G401 (cell line): Measurements from ENCODE around the gene SMIM13. TPM values are rescaled to one million over a fixed set of nuclear protein-coding genes. Genes with fewer than 3 reads are reported as not detected.

Experiments
- DNase-seq: peaks from one replicate; pipeline ENCODE4 v3.0.0-alpha.2; 2015; ENCODE audit warnings: low spot score
- in situ Hi-C: cut with HindIII; loops from 2 replicates; pipeline ENCODE4 v1.10.0; 2016; ENCODE audit warnings: low sequenced_read_pairs, mixed read lengths
- total RNA-seq: library from RNA; depleted of rRNA; stranded (reverse); fragments of >200 nt; shearing (Covaris generic); gene quantifications from 2 replicates; pipeline ENCODE4 v1.2.3, GENCODE V29; 2014; rRNA removed

The SMIM13 gene
- total RNA-seq, 1 experiment from 2014 or later, result 17.3 TPM

DNA sequence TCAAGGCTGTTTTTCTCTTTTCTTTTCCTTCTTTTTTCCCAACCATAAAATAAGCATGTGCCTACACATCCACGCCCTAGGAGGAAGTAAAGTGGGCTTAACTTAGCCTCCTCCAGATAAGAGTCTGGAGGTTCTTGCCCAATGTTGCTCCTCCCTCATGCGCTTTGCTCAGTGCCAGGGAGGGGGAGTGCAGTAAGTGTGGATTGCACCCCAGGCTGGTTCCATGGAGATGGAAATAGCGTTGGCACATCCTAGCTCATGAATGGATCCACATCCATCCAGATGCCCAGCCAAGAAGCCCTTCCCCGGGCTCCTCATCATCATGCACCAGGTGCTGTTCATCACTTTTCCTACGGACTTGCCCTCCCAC is 80.6 kb downstream of the SMIM13 start:
- in situ Hi-C loops, result no loop called here

DNA sequence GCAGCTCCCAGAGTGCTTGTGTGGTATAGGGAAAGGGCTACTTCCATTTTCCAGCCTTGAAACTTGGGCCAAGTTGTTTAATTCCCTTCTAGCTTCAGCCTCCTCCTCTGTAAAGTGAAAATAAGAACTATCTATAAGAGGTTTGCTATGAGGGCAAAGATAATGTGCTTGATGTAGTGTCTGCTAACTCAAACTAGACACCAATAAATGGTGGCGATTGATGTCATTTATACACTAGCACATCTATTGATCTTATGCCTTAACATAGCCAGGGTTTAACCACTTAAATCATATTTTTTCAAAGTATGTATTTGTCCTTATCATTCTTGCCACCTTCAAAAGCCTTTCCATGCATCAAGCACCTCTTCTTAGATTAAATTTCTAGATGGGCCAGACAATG is 83.6 kb downstream of the SMIM13 start:
- in situ Hi-C loops, result no loop called here
- DNase-seq, result no peak

More for the DNA sequence above, 80.6 kb downstream of the SMIM13 start:
- no peak for DNase-seq

DNA sequence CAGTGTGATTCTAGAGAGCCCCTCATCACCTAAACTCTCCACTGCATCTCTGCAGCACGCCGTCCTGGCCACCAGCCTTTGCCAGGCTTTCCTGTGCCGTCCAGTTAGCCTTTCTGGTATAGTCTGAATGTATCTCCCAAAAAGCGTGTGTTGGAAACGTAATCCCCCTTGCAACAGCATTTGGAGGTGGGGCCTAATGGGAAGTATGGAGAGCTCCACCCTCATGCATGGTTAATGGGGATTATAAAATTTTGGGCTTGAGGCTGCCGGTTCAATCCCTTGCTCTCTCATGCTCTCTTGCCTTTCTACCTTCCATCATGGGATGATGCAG is 85.4 kb downstream of the SMIM13 start:
- DNase-seq, result no peak
- in situ Hi-C loops, result no loop called here

DNA sequence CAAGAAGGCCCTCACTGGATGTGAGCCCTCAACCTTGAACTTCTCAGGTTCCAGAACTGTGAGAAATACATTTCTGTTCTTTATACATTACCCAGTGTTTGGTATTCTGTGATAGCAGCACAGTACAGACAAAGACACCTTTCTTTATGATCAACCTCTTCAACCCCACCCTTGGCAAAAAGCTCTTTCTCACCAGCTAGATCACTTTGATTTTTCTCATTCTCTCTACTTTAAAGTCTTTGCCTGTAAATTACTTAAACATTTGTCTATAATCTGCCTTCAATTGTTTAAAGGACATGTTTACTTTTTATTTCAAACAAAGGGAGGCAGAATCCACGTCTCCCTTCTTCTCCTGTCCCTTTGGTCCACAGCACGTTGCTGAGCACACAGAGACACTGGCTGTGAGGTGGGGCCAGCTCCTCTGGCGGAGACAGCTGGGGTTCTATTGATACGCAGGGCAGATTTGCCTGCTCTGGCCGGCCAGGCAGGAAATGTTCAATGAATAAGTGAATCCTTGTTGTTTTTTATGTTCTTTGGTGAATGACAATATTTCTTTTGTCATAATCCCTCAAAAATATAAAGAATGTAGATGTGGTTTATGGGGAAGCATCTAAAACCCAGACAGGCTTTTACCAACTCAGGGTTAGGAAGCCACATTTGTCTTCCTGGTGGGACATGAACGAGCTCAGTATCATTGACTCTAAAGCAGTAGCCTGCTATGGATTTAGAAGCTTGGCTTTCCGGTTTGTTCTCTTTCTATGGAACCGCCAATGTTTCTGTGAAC is 86.0 kb downstream of the SMIM13 start:
- DNase-seq, result no peak
- in situ Hi-C loops, result no loop called here

DNA sequence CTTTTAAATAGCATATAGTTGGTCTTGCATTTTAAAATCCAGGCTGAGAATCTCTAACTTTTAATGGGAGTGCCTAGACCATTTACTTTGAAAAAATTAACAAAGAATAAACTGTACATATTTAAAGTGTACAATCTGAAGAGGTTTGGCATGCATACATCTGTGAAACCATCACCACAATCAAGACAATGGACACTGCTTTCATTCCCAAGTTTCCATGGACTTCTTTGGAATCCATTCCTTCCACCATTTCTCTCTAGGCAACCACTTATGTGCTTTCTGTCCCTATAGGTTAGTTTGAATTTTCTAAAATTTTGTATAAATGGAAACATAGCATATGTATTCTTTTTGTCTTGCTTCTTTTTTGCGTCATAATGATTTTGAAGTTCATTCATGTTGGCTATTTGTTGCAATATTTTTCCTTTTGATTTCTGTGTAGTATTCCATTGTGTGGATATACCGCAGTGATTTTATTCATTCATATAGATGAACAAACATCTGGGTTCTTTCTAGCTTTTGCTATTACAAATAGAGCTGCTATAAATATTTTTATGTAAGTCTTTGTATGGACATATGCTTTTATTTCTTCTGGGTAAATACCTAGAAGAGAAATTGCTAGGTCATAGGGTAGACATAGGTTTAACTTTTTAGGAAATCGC is 88.0 kb downstream of the SMIM13 start:
- in situ Hi-C loops, result no loop called here

DNA sequence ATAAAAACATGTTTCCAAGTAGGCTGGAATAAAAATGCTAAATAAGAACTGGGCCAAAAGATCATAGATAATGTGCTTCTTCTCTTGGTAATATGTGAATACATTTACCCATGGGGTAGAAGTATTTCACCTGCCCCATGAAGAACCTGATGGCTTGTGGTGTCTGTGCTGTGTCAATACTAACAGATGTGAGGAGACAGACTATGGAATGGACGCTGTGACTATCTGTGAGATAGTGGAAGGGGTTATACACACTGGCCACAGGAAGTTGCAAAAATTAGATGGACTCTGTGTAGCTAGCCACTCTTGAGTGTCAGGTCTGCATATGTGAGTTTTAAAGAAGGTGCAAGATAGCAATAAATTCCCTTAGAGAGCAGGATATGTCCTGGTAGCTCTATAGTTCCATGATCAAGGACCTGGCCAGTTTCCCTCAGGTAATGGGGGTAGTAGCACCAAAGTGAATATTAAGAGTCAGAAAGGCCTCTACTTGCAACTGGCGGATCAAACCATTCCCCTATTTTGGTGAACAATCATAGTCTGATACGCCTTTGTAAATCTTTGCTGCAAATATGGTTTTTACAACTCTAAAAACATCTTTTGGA is 90.2 kb downstream of the SMIM13 start:
- in situ Hi-C loops, result no loop called here
- no peak for DNase-seq

More for the DNA sequence above, 88.0 kb downstream of the SMIM13 start:
- DNase-seq, result no peak

DNA sequence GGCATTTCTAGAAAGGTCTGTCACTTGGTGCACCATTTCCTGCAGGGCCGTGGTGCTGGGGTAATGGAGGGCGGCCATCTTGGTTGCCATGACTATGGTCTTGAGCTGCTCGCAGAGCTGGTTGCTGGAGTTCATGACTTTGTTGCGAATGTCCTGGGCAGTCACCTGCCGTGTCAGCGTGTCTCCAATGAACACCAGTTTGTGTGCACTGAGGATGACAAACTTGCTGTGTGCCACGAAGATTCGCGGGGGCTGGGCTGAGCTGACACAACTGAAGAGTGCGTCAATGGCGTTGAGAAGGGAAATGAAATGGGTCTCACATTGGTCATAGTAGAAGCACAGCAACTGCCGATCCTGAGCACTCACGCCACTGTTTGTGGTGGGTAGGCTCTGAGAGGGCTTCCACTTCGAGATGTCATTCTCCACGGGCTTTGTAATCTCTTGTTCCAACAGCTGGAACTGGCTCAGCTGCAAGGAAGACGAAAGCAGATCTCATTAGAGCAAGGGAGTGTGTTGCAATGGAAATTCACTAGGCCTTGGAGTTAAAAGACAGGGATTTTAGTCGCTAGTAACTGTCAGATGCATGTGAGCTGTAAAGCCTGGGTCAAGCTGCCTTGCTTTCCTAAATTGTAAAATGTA is 91.7 kb downstream of the SMIM13 start:
- DNase-seq, result no peak
- in situ Hi-C loops, result no loop called here

DNA sequence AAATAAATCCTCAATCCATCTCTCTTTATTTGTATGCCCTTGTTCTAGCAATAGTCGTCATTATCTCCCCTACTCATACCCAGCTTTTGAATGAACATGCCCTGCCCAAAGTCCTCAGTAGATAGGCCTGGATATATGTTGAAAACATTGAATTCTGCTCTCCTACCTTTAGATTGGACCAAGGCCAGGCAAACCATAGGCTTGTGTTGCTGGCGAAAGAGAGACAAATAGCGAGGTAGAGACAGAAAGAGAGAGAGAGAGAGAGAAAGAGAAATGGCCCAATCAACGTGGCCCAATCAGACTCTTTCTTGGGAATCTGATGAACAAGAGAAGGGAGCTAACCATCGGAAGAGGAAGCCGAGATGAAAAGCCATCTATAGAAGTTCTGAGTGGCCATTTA is 93.7 kb downstream of the SMIM13 start:
- DNase-seq, result no peak
- in situ Hi-C loops, result no loop called here

Other genes with a start within 250 kb of the SMIM13 start
- gene GCM2, start 211.8 kb upstream of the SMIM13 start, total RNA-seq, result 0.78 TPM in 1 of 2 replicates, not detected in the other
- 0.68 and 2.5 TPM in 2 replicates for gene SYCP2L, start 206.8 kb upstream of the SMIM13 start, total RNA-seq
- gene ELOVL2, start 49.5 kb upstream of the SMIM13 start, total RNA-seq, result 4.6 and 6.6 TPM in 2 replicates
- gene ERVFRD-1, start 17.9 kb downstream of the SMIM13 start, total RNA-seq, result 0.17 TPM in 1 of 2 replicates, not detected in the other
- gene NEDD9, start 138.8 kb downstream of the SMIM13 start, total RNA-seq, result 83.1 and 96.4 TPM in 2 replicates